ENCODE results near the gene HEG1.

Gene HEG1

DNA sequence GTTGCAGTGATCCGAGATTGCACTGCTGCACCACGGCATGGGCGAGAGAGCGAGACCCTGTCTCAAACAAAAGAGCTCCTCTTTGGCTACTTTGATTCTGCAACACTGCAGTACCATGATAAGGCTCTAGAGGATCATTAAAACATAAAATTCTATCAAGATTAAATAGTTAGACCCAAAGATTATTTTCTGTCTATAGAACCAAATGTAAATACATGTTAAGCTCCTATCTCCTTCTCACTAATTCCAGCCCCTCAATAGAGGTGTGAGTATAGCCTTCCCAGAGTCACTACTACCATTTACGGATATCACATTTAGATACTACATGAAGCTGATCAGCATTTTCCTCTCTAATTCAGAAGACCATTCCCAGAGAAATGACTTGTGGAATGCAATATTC, 116.9 kb downstream of the HEG1 start:
- no peak for DNase-seq (ENCODE audit: low read depth)
- no peak overlapping the region for H3K4me3 ChIP-seq (ENCODE audit: low read length)
- H3K9ac ChIP-seq (ENCODE audit: low read length), result no peak overlapping the region
- H3K9me3 ChIP-seq (ENCODE audit: control insufficient read depth, low read length), result peaks cover 5% of the 10 kb centered on the region
- no peaks in the 10 kb centered on the region for H3K36me3 ChIP-seq (ENCODE audit: control insufficient read depth, insufficient read depth, low read length, severe bottlenecking)
- H3K27me3 ChIP-seq (replicated peaks; ENCODE audit: control insufficient read depth, insufficient read depth, low read length), result no peaks in the 10 kb centered on the region
- no peaks in the 10 kb centered on the region for H3K4me1 ChIP-seq (ENCODE audit: control insufficient read depth, insufficient read depth, low read length)

- Histone ChIP-seq H3K27me3 (replicated peaks; ENCODE audit: control insufficient read depth, insufficient read depth, low read length) (no peaks in the 10 kb centered on the region), H3K9me3 (ENCODE audit: control insufficient read depth, low read length) (peaks cover 5% of the 10 kb centered on the region), H3K4me1 (ENCODE audit: control insufficient read depth, insufficient read depth, low read length) (no peaks in the 10 kb centered on the region), H3K4me3 (ENCODE audit: low read length) (no peak overlapping the region), H3K36me3 (ENCODE audit: control insufficient read depth, insufficient read depth, low read length, severe bottlenecking) (no peaks in the 10 kb centered on the region), H3K9ac (ENCODE audit: low read length) (no peak overlapping the region)
- no peak for DNase-seq (ENCODE audit: low read depth)
These were observed 118.7 kb downstream of the HEG1 start for GRCh38 chr3:124937049-124937448.

DNA sequence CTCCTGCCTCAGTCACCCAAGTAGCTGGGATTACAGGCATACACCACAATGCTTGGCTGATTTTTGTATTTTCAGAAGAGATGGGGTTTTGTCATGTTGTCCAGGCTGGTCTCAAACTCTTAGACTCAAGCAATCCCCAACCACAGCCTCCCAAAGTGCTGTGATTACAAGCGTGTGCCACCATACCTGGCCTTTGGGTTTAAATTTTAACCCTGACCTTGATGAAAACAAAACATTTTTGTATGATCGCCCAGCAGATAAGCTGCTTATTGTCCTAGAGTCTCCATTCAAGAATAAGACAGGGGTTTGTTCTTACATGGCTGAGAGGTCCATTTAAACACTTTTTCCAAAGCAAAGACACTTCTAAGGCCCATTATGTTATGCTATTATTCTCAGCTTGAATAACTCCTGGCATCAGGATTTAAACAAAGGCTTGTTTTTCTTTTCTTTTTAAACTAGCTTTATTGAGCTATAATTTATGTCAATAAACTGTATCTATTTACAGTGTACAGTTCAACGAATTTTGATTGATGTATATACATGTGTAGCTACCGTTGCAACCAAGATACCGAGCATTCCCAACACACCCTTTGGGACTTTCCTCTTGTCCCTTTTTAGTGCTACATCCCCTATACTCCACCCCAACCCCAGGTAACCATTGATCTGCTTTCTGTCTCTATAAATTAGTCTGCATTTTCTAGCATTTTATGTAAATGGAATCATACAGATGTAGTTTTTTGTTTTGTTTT, 119.8 kb downstream of the HEG1 start:
- Histone ChIP-seq H3K9me3 (ENCODE audit: control insufficient read depth, low read length) (peaks cover 5% of the 10 kb centered on the region), H3K4me1 (ENCODE audit: control insufficient read depth, insufficient read depth, low read length) (no peaks in the 10 kb centered on the region)

DNA sequence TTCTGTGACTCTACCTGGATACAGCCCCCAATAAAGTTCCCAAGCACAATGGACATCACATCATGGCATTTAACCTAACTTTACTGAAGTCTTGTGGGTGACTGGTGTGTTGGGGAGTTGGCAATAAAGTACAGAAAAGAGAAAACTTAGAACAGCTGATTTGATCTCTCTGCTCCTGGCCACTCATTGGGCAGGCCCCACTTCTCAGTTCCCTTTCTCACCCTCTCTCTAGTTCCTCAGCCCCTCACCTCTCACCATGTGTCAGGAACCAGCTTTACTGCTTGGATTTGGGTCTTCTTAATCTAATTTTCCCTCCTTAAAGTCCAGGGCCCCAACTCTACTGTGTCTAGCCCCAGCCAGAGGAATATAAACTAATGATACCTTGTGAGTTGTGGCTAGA, 120.5 kb downstream of the HEG1 start:
- Histone ChIP-seq H3K4me3 (ENCODE audit: low read length) (no peak overlapping the region), H3K27me3 (replicated peaks; ENCODE audit: control insufficient read depth, insufficient read depth, low read length) (peaks cover 7% of the 10 kb centered on the region), H3K9me3 (ENCODE audit: control insufficient read depth, low read length) (peaks cover 5% of the 10 kb centered on the region), H3K9ac (ENCODE audit: low read length) (no peak overlapping the region), H3K36me3 (ENCODE audit: control insufficient read depth, insufficient read depth, low read length, severe bottlenecking) (no peaks in the 10 kb centered on the region), H3K4me1 (ENCODE audit: control insufficient read depth, insufficient read depth, low read length) (no peaks in the 10 kb centered on the region)
- DNase-seq (ENCODE audit: low read depth), result no peak

More for the DNA sequence above, 119.8 kb downstream of the HEG1 start:
- Histone ChIP-seq H3K9ac (ENCODE audit: low read length) (no peak overlapping the region), H3K27me3 (replicated peaks; ENCODE audit: control insufficient read depth, insufficient read depth, low read length) (no peaks in the 10 kb centered on the region), H3K4me3 (ENCODE audit: low read length) (no peak overlapping the region), H3K36me3 (ENCODE audit: control insufficient read depth, insufficient read depth, low read length, severe bottlenecking) (no peaks in the 10 kb centered on the region)
- DNase-seq (ENCODE audit: low read depth), result no peak

- Histone ChIP-seq H3K9me3 (ENCODE audit: control insufficient read depth, low read length) (peaks cover 5% of the 10 kb centered on the region), H3K4me1 (ENCODE audit: control insufficient read depth, insufficient read depth, low read length) (no peaks in the 10 kb centered on the region), H3K9ac (ENCODE audit: low read length) (no peak within 1 kb of the TSS), H3K27me3 (replicated peaks; ENCODE audit: control insufficient read depth, insufficient read depth, low read length) (peaks cover 11% of the 10 kb centered on the region), H3K36me3 (ENCODE audit: control insufficient read depth, insufficient read depth, low read length, severe bottlenecking) (no peaks in the 10 kb centered on the region), H3K4me3 (ENCODE audit: low read length) (no peak within 1 kb of the TSS)
- no peak for DNase-seq (ENCODE audit: low read depth)
These were observed 121.2 kb downstream of the HEG1 start, which contains the start of gene MUC13 for GRCh38 chr3:124934577-124934976. TSS of gene MUC13 (minus strand) at chr3:124934751. CDS start at chr3:124934712, 39 bp downstream.

DNA sequence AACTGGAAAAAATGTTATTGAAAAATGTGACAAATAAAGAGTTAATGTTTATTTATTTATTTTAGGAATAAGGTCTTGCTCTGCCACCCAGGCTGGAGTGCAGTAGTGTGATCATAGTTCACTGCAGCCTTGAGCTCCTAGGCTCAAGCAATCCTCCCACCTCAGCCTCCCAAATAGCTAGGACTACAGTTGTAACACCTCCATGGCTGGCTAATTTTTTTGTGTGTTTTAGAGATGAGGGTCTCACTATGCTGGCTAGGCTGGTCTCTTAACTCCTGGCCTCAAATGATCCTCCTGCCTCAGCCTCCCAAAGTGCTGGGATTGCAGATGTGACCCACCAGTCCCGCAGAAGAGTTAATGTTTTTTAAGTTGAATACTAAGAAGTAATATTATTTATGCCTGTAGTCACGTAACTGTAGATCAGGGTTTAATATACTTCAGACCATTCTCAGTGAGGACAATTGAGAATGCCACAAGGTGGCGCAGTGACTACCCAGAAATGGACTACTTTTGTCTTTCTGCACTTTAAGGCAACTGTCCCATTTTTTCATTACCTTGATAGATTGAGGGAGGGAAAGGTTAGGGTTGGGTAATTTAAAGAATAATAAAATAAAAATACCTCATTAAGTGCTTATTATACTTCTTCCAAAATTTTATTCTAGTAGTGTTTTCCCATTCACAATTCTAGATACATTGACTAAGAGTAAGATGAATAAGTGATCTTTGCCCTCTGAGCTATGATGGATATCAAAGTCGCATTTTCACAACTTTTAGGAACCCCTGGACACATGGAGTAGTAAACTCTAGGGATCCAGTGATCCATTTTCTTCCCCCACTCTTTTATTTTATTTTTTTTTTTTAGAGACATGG, 127.2 kb downstream of the HEG1 start:
- Histone ChIP-seq H3K4me1 (ENCODE audit: control insufficient read depth, insufficient read depth, low read length) (no peaks in the 10 kb centered on the region), H3K9ac (ENCODE audit: low read length) (no peak overlapping the region), H3K4me3 (ENCODE audit: low read length) (no peak overlapping the region), H3K9me3 (ENCODE audit: control insufficient read depth, low read length) (no peaks in the 10 kb centered on the region), H3K36me3 (ENCODE audit: control insufficient read depth, insufficient read depth, low read length, severe bottlenecking) (no peaks in the 10 kb centered on the region), H3K27me3 (replicated peaks; ENCODE audit: control insufficient read depth, insufficient read depth, low read length) (peaks cover 13% of the 10 kb centered on the region)
- DNase-seq (ENCODE audit: low read depth), result peak; percentile 89

DNA sequence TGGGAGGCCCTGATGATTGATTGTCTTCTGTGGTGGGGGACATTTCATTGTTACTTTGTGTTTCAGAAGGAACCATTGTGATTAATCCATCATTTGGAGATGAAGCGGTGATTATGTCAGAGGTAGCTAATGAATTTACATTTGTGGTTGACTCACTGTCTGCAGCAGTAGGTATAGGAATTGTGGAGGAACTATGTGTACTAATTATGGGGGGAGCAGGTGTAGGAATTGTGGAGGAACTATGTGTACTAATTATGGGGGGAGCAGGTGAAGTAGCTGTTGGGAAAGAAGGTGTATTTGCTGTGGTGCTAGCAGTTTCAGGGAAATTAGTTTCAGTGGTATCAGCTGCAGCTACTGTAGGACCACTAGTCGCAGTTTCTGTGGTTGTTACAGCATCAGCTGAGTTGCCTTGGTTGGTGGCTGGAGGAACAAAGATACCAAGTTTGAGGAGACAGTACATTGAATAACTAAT, 128.2 kb downstream of the HEG1 start:
- DNase-seq (ENCODE audit: low read depth), result no peak
- Histone ChIP-seq H3K36me3 (ENCODE audit: control insufficient read depth, insufficient read depth, low read length, severe bottlenecking) (no peaks in the 10 kb centered on the region), H3K4me1 (ENCODE audit: control insufficient read depth, insufficient read depth, low read length) (no peaks in the 10 kb centered on the region), H3K9me3 (ENCODE audit: control insufficient read depth, low read length) (no peaks in the 10 kb centered on the region), H3K4me3 (ENCODE audit: low read length) (no peak overlapping the region), H3K9ac (ENCODE audit: low read length) (no peak overlapping the region), H3K27me3 (replicated peaks; ENCODE audit: control insufficient read depth, insufficient read depth, low read length) (peaks cover 13% of the 10 kb centered on the region)

DNA sequence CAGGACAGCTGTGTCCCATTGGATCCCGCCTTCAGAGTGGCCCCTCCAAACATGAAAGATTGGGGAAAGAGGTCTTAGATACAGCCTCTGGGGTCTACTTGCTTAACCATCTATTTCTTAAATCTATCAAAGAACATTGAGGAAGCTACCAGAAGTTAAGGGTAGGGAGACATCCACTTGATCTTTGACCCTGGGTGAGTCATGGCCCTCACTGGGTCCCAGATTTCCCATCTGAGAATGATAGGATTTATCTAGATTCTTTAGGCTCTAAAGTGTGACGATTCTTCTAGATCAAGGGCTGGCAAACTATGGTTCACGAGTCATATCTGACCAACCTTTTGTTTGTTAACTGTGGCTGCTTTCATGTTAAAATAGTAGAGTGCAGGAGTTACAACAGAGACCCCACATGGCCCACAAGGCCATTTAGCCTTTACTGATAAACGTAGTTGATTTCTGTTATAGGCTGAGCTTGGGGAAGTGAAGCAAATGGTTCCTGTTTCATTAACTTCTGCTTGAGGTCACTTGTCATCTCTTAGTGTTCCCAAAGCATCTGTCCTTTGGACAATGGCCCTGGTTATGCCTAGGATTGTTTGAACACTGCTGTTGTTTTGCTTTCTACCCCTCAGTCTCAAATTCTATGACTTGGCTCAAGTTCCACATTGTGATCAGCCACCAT, 129.2 kb downstream of the HEG1 start:
- Histone ChIP-seq H3K9me3 (ENCODE audit: control insufficient read depth, low read length) (no peaks in the 10 kb centered on the region), H3K36me3 (ENCODE audit: control insufficient read depth, insufficient read depth, low read length, severe bottlenecking) (no peaks in the 10 kb centered on the region), H3K4me1 (ENCODE audit: control insufficient read depth, insufficient read depth, low read length) (no peaks in the 10 kb centered on the region), H3K9ac (ENCODE audit: low read length) (no peak overlapping the region), H3K27me3 (replicated peaks; ENCODE audit: control insufficient read depth, insufficient read depth, low read length) (peaks cover 13% of the 10 kb centered on the region), H3K4me3 (ENCODE audit: low read length) (no peak overlapping the region)
- DNase-seq (ENCODE audit: low read depth), result no peak

GRCh38 chr3:124924741-124925140, 131.1 kb downstream of the HEG1 start:
- no peaks in the 10 kb centered on the region for H3K9me3 ChIP-seq (ENCODE audit: control insufficient read depth, low read length)
- DNase-seq (ENCODE audit: low read depth), result no peak
- H3K4me1 ChIP-seq (ENCODE audit: control insufficient read depth, insufficient read depth, low read length), result no peaks in the 10 kb centered on the region
- no peak overlapping the region for H3K9ac ChIP-seq (ENCODE audit: low read length)
- H3K36me3 ChIP-seq (ENCODE audit: control insufficient read depth, insufficient read depth, low read length, severe bottlenecking), result no peaks in the 10 kb centered on the region
- no peak overlapping the region for H3K4me3 ChIP-seq (ENCODE audit: low read length)
- peaks cover 4% of the 10 kb centered on the region for H3K27me3 ChIP-seq (replicated peaks; ENCODE audit: control insufficient read depth, insufficient read depth, low read length)

- peak; percentile 19 for DNase-seq (ENCODE audit: low read depth)
- no peak overlapping the region for H3K4me3 ChIP-seq (ENCODE audit: low read length)
- H3K36me3 ChIP-seq (ENCODE audit: control insufficient read depth, insufficient read depth, low read length, severe bottlenecking), result no peaks in the 10 kb centered on the region
- H3K4me1 ChIP-seq (ENCODE audit: control insufficient read depth, insufficient read depth, low read length), result no peaks in the 10 kb centered on the region
- H3K27me3 ChIP-seq (replicated peaks; ENCODE audit: control insufficient read depth, insufficient read depth, low read length), result no peaks in the 10 kb centered on the region
- no peaks in the 10 kb centered on the region for H3K9me3 ChIP-seq (ENCODE audit: control insufficient read depth, low read length)
- no peak overlapping the region for H3K9ac ChIP-seq (ENCODE audit: low read length)
These were observed 132.0 kb downstream of the HEG1 start for GRCh38 chr3:124923833-124924232.

DNA sequence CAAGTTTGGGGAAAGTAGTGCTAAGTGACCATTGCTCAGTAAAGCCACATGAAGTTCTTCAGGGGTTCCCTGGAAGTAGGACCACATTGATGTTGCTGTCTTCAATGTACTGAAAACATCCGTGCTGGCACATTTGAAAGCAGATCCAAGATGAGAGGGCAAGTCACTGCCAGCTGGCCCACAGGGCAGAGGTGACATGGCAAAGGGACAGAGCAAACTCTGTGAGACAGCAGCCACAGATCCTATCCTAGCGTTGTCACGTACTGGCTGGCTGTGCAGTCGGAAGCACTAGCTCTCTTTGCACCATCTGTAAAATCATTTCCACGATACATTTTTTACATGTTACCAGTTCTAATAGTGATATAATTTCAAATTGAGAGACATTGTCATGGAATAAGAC, 135.1 kb downstream of the HEG1 start:
- no peak overlapping the region for H3K4me3 ChIP-seq (ENCODE audit: low read length)
- no peaks in the 10 kb centered on the region for H3K36me3 ChIP-seq (ENCODE audit: control insufficient read depth, insufficient read depth, low read length, severe bottlenecking)
- no peaks in the 10 kb centered on the region for H3K27me3 ChIP-seq (replicated peaks; ENCODE audit: control insufficient read depth, insufficient read depth, low read length)
- no peaks in the 10 kb centered on the region for H3K9me3 ChIP-seq (ENCODE audit: control insufficient read depth, low read length)
- no peak overlapping the region for H3K9ac ChIP-seq (ENCODE audit: low read length)
- DNase-seq (ENCODE audit: low read depth), result no peak
- peaks cover 3% of the 10 kb centered on the region for H3K4me1 ChIP-seq (ENCODE audit: control insufficient read depth, insufficient read depth, low read length)

All from adipocyte (in vitro differentiated cells).